ENCODE results near the gene ITPKC.
"Not testable (repeated sequence)": the region's sequence is repeated elsewhere in the genome, so short reads cannot be mapped to it uniquely, and the experiment has no call there.

The ITPKC gene

GRCh38 chr19:40774916-40775631 lies 58.2 kb downstream of the ITPKC start, which contains the start of gene MIA:
MIA (plus strand) TSS chr19:40775521; CDS start chr19:40775543, 22 bp downstream.
- DNase-seq, result no peak

GRCh38 chr19:40775632-40776022 lies 58.7 kb downstream of the ITPKC start:
- DNase-seq, result no peak

GRCh38 chr19:40776364-40776763 lies 59.5 kb downstream of the ITPKC start:
- DNase-seq, result no peak

GRCh38 chr19:40776932-40777644 lies 60.2 kb downstream of the ITPKC start:
- DNase-seq, result peak; percentile 98

- no peak for DNase-seq
Observed at GRCh38 chr19:40777645-40777936, 60.7 kb downstream of the ITPKC start.

GRCh38 chr19:40777937-40778705 lies 61.2 kb downstream of the ITPKC start, which contains the start of gene RAB4B:
RAB4B (plus strand) TSS chr19:40778247; CDS start chr19:40778376, 129 bp downstream.
- DNase-seq, result peak; percentile 100

GRCh38 chr19:40778706-40779284 lies 61.9 kb downstream of the ITPKC start:
- DNase-seq, result no peak

- no peak for DNase-seq
Observed at GRCh38 chr19:40780582-40780981, 63.7 kb downstream of the ITPKC start.

GRCh38 chr19:40781140-40781539 lies 64.2 kb downstream of the ITPKC start:
- DNase-seq, result no peak

GRCh38 chr19:40783711-40784110 lies 66.8 kb downstream of the ITPKC start:
- no peak for DNase-seq

- DNase-seq, result not testable (repeated sequence)
Observed at GRCh38 chr19:40784146-40784545, 67.2 kb downstream of the ITPKC start.

GRCh38 chr19:40785526-40785925 lies 68.6 kb downstream of the ITPKC start:
- no peak for DNase-seq

GRCh38 chr19:40786060-40787037 lies 69.4 kb downstream of the ITPKC start:
- no peak for DNase-seq
